ENCODE measurements around the gene NPLOC4.
"Not testable (repeated sequence)": the region's sequence is repeated elsewhere in the genome, so short reads cannot be mapped to it uniquely, and the experiment has no call there.

Gene NPLOC4

GRCh38 chr17:81608082-81608481 lies 28.8 kb downstream of the NPLOC4 start:
- no peaks in the 10 kb centered on the region for H3K4me1 ChIP-seq (ENCODE audit: insufficient read depth, low read length)
- H3K27me3 ChIP-seq (ENCODE audit: insufficient read depth, low read length), result no peaks in the 10 kb centered on the region
- no peak overlapping the region for H2AFZ ChIP-seq (ENCODE audit: low read depth, low read length)
- H3K36me3 ChIP-seq (ENCODE audit: insufficient read depth, low read length), result peaks cover 55% of the 10 kb centered on the region
- no peaks in the 10 kb centered on the region for H3K9me3 ChIP-seq (ENCODE audit: low read length)
- no peak overlapping the region for H3K4me3 ChIP-seq (ENCODE audit: low read length)

GRCh38 chr17:81607431-81607830 lies 29.5 kb downstream of the NPLOC4 start:
- Histone ChIP-seq H3K4me1 (ENCODE audit: insufficient read depth, low read length) (no peaks in the 10 kb centered on the region), H2AFZ (ENCODE audit: low read depth, low read length) (no peak overlapping the region), H3K36me3 (ENCODE audit: insufficient read depth, low read length) (peaks cover 51% of the 10 kb centered on the region), H3K27me3 (ENCODE audit: insufficient read depth, low read length) (no peaks in the 10 kb centered on the region), H3K9me3 (ENCODE audit: low read length) (no peaks in the 10 kb centered on the region), H3K4me3 (ENCODE audit: low read length) (no peak overlapping the region)

- Histone ChIP-seq H3K36me3 (ENCODE audit: insufficient read depth, low read length) (peaks cover 65% of the 10 kb centered on the region), H3K9me3 (ENCODE audit: low read length) (no peaks in the 10 kb centered on the region), H3K4me1 (ENCODE audit: insufficient read depth, low read length) (no peaks in the 10 kb centered on the region), H3K27me3 (ENCODE audit: insufficient read depth, low read length) (no peaks in the 10 kb centered on the region), H2AFZ (ENCODE audit: low read depth, low read length) (no peak overlapping the region), H3K4me3 (ENCODE audit: low read length) (no peak overlapping the region)
Measured at GRCh38 chr17:81603846-81604610, 32.9 kb downstream of the NPLOC4 start.

GRCh38 chr17:81601525-81602120 lies 35.3 kb downstream of the NPLOC4 start:
- no peak overlapping the region for H3K4me3 ChIP-seq (ENCODE audit: low read length)
- peaks cover 56% of the 10 kb centered on the region for H3K36me3 ChIP-seq (ENCODE audit: insufficient read depth, low read length)
- no peak overlapping the region for H2AFZ ChIP-seq (ENCODE audit: low read depth, low read length)
- no peaks in the 10 kb centered on the region for H3K27me3 ChIP-seq (ENCODE audit: insufficient read depth, low read length)
- no peaks in the 10 kb centered on the region for H3K9me3 ChIP-seq (ENCODE audit: low read length)
- H3K4me1 ChIP-seq (ENCODE audit: insufficient read depth, low read length), result no peaks in the 10 kb centered on the region

- H3K9me3 ChIP-seq (ENCODE audit: low read length), result no peaks in the 10 kb centered on the region
- H3K4me3 ChIP-seq (ENCODE audit: low read length), result no peak overlapping the region
- no peaks in the 10 kb centered on the region for H3K4me1 ChIP-seq (ENCODE audit: insufficient read depth, low read length)
- H2AFZ ChIP-seq (ENCODE audit: low read depth, low read length), result no peak overlapping the region
- H3K27me3 ChIP-seq (ENCODE audit: insufficient read depth, low read length), result no peaks in the 10 kb centered on the region
- peaks cover 60% of the 10 kb centered on the region for H3K36me3 ChIP-seq (ENCODE audit: insufficient read depth, low read length)
Measured at GRCh38 chr17:81599719-81600486, 37.0 kb downstream of the NPLOC4 start.

- Histone ChIP-seq H3K27me3 (ENCODE audit: insufficient read depth, low read length) (no peaks in the 10 kb centered on the region), H3K9me3 (ENCODE audit: low read length) (no peaks in the 10 kb centered on the region), H3K4me1 (ENCODE audit: insufficient read depth, low read length) (no peaks in the 10 kb centered on the region), H2AFZ (ENCODE audit: low read depth, low read length) (no peak overlapping the region), H3K4me3 (ENCODE audit: low read length) (no peak overlapping the region), H3K36me3 (ENCODE audit: insufficient read depth, low read length) (peaks cover 66% of the 10 kb centered on the region)
Measured at GRCh38 chr17:81593105-81593871, 43.6 kb downstream of the NPLOC4 start.

GRCh38 chr17:81591971-81592370 lies 44.9 kb downstream of the NPLOC4 start:
- H3K4me3 ChIP-seq (ENCODE audit: low read length), result no peak overlapping the region
- no peaks in the 10 kb centered on the region for H3K27me3 ChIP-seq (ENCODE audit: insufficient read depth, low read length)
- H3K36me3 ChIP-seq (ENCODE audit: insufficient read depth, low read length), result peaks cover 66% of the 10 kb centered on the region

GRCh38 chr17:81590121-81590520 lies 46.8 kb downstream of the NPLOC4 start:
- Histone ChIP-seq H3K4me3 (ENCODE audit: low read length) (no peak overlapping the region), H3K9me3 (ENCODE audit: low read length) (no peaks in the 10 kb centered on the region), H2AFZ (ENCODE audit: low read depth, low read length) (no peak overlapping the region), H3K27me3 (ENCODE audit: insufficient read depth, low read length) (no peaks in the 10 kb centered on the region), H3K36me3 (ENCODE audit: insufficient read depth, low read length) (peaks cover 72% of the 10 kb centered on the region), H3K4me1 (ENCODE audit: insufficient read depth, low read length) (no peaks in the 10 kb centered on the region)

More at GRCh38 chr17:81591971-81592370, 44.9 kb downstream of the NPLOC4 start:
- H3K9me3 ChIP-seq (ENCODE audit: low read length), result no peaks in the 10 kb centered on the region
- H2AFZ ChIP-seq (ENCODE audit: low read depth, low read length), result no peak overlapping the region
- no peaks in the 10 kb centered on the region for H3K4me1 ChIP-seq (ENCODE audit: insufficient read depth, low read length)

- no peaks in the 10 kb centered on the region for H3K4me1 ChIP-seq (ENCODE audit: insufficient read depth, low read length)
Measured at GRCh38 chr17:81589612-81590011, 47.3 kb downstream of the NPLOC4 start.

GRCh38 chr17:81586096-81586495 lies 50.8 kb downstream of the NPLOC4 start:
- Histone ChIP-seq H3K4me1 (ENCODE audit: insufficient read depth, low read length) (no peaks in the 10 kb centered on the region), H2AFZ (ENCODE audit: low read depth, low read length) (no peak overlapping the region), H3K9me3 (ENCODE audit: low read length) (no peaks in the 10 kb centered on the region), H3K27me3 (ENCODE audit: insufficient read depth, low read length) (no peaks in the 10 kb centered on the region), H3K4me3 (ENCODE audit: low read length) (no peak overlapping the region), H3K36me3 (ENCODE audit: insufficient read depth, low read length) (peaks cover 84% of the 10 kb centered on the region)

More at GRCh38 chr17:81589612-81590011, 47.3 kb downstream of the NPLOC4 start:
- Histone ChIP-seq H3K27me3 (ENCODE audit: insufficient read depth, low read length) (no peaks in the 10 kb centered on the region), H3K9me3 (ENCODE audit: low read length) (no peaks in the 10 kb centered on the region), H2AFZ (ENCODE audit: low read depth, low read length) (no peak overlapping the region), H3K4me3 (ENCODE audit: low read length) (no peak overlapping the region), H3K36me3 (ENCODE audit: insufficient read depth, low read length) (peaks cover 72% of the 10 kb centered on the region)

GRCh38 chr17:81584771-81585170 lies 52.1 kb downstream of the NPLOC4 start:
- H3K9me3 ChIP-seq (ENCODE audit: low read length); H2AFZ ChIP-seq (ENCODE audit: low read depth, low read length); H3K4me3 ChIP-seq (ENCODE audit: low read length); H3K27me3 ChIP-seq (ENCODE audit: insufficient read depth, low read length); H3K4me1 ChIP-seq (ENCODE audit: insufficient read depth, low read length): not testable (repeated sequence)
- H3K36me3 ChIP-seq (ENCODE audit: insufficient read depth, low read length), result peaks cover 83% of the 10 kb centered on the region

- H3K4me1 ChIP-seq (ENCODE audit: insufficient read depth, low read length), result no peaks in the 10 kb centered on the region
- H3K4me3 ChIP-seq (ENCODE audit: low read length), result no peak overlapping the region
- H3K27me3 ChIP-seq (ENCODE audit: insufficient read depth, low read length), result no peaks in the 10 kb centered on the region
- no peak overlapping the region for H2AFZ ChIP-seq (ENCODE audit: low read depth, low read length)
- H3K36me3 ChIP-seq (ENCODE audit: insufficient read depth, low read length), result peaks cover 76% of the 10 kb centered on the region
- H3K9me3 ChIP-seq (ENCODE audit: low read length), result no peaks in the 10 kb centered on the region
Measured at GRCh38 chr17:81583589-81584342, 53.1 kb downstream of the NPLOC4 start.

Data from neuron (in vitro differentiated cells).